Measurements from ENCODE around the gene TNF.

Gene TNF

GRCh38 chr6:31557443-31558317 lies 17.7 kb upstream of the TNF start:
- Mint-ChIP-seq H3K36me3 (peaks cover 62% of the 10 kb centered on the region), H3K4me1 (peaks cover 60% of the 10 kb centered on the region), H3K4me3 (peak overlapping the region; percentile 79), H3K9me3 (no peaks in the 10 kb centered on the region), H3K27ac (peak overlapping the region; percentile 96)
- DNase-seq (ENCODE audit: low spot score in 2 of 2) (no peak), ATAC-seq (no peak)

GRCh38 chr6:31558318-31558625 lies 17.1 kb upstream of the TNF start:
- Mint-ChIP-seq H3K4me1 (peaks cover 66% of the 10 kb centered on the region), H3K27ac (peak overlapping the region; percentile 96), H3K9me3 (no peaks in the 10 kb centered on the region), H3K4me3 (peak overlapping the region; percentile 79), H3K36me3 (peaks cover 62% of the 10 kb centered on the region)
- DNase-seq (ENCODE audit: low spot score in 2 of 2) (no peak), ATAC-seq (no peak)

- ATAC-seq: peak; percentile 66
- Mint-ChIP-seq H3K9me3 (no peaks in the 10 kb centered on the region), H3K4me1 (peaks cover 71% of the 10 kb centered on the region), H3K27ac (peak overlapping the region; percentile 96), H3K4me3 (peak overlapping the region; percentile 79), H3K36me3 (peaks cover 66% of the 10 kb centered on the region)
- DNase-seq (ENCODE audit: low spot score in 2 of 2): peak in 1 of 2 donors; percentile 82
These were observed 16.5 kb upstream of the TNF start for GRCh38 chr6:31558631-31559500.

- no peak for DNase-seq (ENCODE audit: low spot score in 2 of 2)
- H3K36me3 Mint-ChIP-seq: peaks cover 59% of the 10 kb centered on the region
- H3K9me3 Mint-ChIP-seq: no peaks in the 10 kb centered on the region
- ATAC-seq: peak; percentile 52
- H3K4me3 Mint-ChIP-seq: peak overlapping the region; percentile 79
- H3K27ac Mint-ChIP-seq: peak overlapping the region; percentile 96
- peaks cover 76% of the 10 kb centered on the region for H3K4me1 Mint-ChIP-seq
These were observed 15.8 kb upstream of the TNF start for GRCh38 chr6:31559606-31559957.

- Mint-ChIP-seq H3K4me1 (peaks cover 81% of the 10 kb centered on the region), H3K36me3 (peaks cover 56% of the 10 kb centered on the region), H3K4me3 (peak overlapping the region; percentile 79), H3K9me3 (no peaks in the 10 kb centered on the region), H3K27ac (peak overlapping the region; percentile 96)
- DNase-seq (ENCODE audit: low spot score in 2 of 2): peak in 1 of 2 donors; percentile 84
- peak; percentile 77 for ATAC-seq
These were observed 15.2 kb upstream of the TNF start for GRCh38 chr6:31559958-31560696.

GRCh38 chr6:31560697-31561058 lies 14.7 kb upstream of the TNF start:
- DNase-seq (ENCODE audit: low spot score in 2 of 2) (no peak), ATAC-seq (no peak)
- Mint-ChIP-seq H3K36me3 (peaks cover 56% of the 10 kb centered on the region), H3K27ac (peak overlapping the region; percentile 96), H3K4me3 (peak overlapping the region; percentile 79), H3K4me1 (peaks cover 86% of the 10 kb centered on the region), H3K9me3 (no peaks in the 10 kb centered on the region)

GRCh38 chr6:31567531-31568370 lies 7.6 kb upstream of the TNF start:
- peak; percentile 12 for ATAC-seq

GRCh38 chr6:31568537-31568961 lies 6.8 kb upstream of the TNF start:
- Mint-ChIP-seq H3K9me3 (no peaks in the 10 kb centered on the region), H3K4me1 (peaks cover 85% of the 10 kb centered on the region), H3K4me3 (peak overlapping the region; percentile 55), H3K36me3 (peaks cover 33% of the 10 kb centered on the region), H3K27ac (peak overlapping the region; percentile 48)
- DNase-seq (ENCODE audit: low spot score in 2 of 2): peak in 1 of 2 donors; percentile 84
- ATAC-seq: peak; percentile 71

More at GRCh38 chr6:31567531-31568370, 7.6 kb upstream of the TNF start:
- Mint-ChIP-seq H3K4me1 (peaks cover 84% of the 10 kb centered on the region), H3K36me3 (peaks cover 26% of the 10 kb centered on the region), H3K9me3 (no peaks in the 10 kb centered on the region), H3K27ac (peak overlapping the region; percentile 48), H3K4me3 (peak overlapping the region; percentile 55)
- peak in 1 of 2 donors; percentile 64 for DNase-seq (ENCODE audit: low spot score in 2 of 2)

GRCh38 chr6:31569861-31570536 lies 5.4 kb upstream of the TNF start:
- no peak for DNase-seq (ENCODE audit: low spot score in 2 of 2)
- ATAC-seq: no peak
- H3K27ac Mint-ChIP-seq: peak overlapping the region; percentile 98
- H3K9me3 Mint-ChIP-seq: no peaks in the 10 kb centered on the region
- H3K4me1 Mint-ChIP-seq: peaks cover 87% of the 10 kb centered on the region
- peak overlapping the region; percentile 97 for H3K4me3 Mint-ChIP-seq
- peaks cover 44% of the 10 kb centered on the region for H3K36me3 Mint-ChIP-seq

- DNase-seq (ENCODE audit: low spot score in 2 of 2) (peak; percentile 69 to 94), ATAC-seq (peak; percentile 70)
- Mint-ChIP-seq H3K27ac (peak within 1 kb of the TSS; percentile 98), H3K36me3 (peaks cover 65% of the 10 kb centered on the region), H3K9me3 (no peaks in the 10 kb centered on the region), H3K4me3 (peak within 1 kb of the TSS; percentile 97), H3K4me1 (peaks cover 79% of the 10 kb centered on the region)
These were observed 3.1 kb upstream of the TNF start, which contains the start of gene LTA for GRCh38 chr6:31572041-31572911. Gene LTA, plus strand, starts transcription at chr6:31572289. Its CDS starts 454 bp downstream, at chr6:31572743.

GRCh38 chr6:31573239-31574105 lies 1.9 kb upstream of the TNF start:
- Mint-ChIP-seq H3K4me1 (peaks cover 72% of the 10 kb centered on the region), H3K27ac (peak overlapping the region; percentile 98), H3K4me3 (peak overlapping the region; percentile 97), H3K36me3 (peaks cover 69% of the 10 kb centered on the region), H3K9me3 (no peaks in the 10 kb centered on the region)
- ATAC-seq: no peak
- DNase-seq (ENCODE audit: low spot score in 2 of 2): no peak
